Activated CD4-positive, alpha-beta T cell treated with anti-CD3 and anti-CD28 coated beads, Interleukin-2, Interleukin-6, amounts not matched to agents 100 ng/mL and 50 ng/mL, durations not matched to agents 16 hours and 8 hours (primary cell): ENCODE results near the gene DHRS1.

ENCODE experiments used
- DNase-seq: peaks from one replicate; pipeline ENCODE4 v3.0.0-alpha.2; 2020

The DHRS1 gene

GRCh38 chr14:24299255-24300191 lies at the start of gene DHRS1, which contains the start of gene NOP9:
DHRS1 (minus strand) TSS chr14:24299780; CDS start chr14:24299106, 674 bp downstream.
NOP9 (plus strand) TSS chr14:24299850; CDS start chr14:24299955, 105 bp downstream.
- DNase-seq = peak; percentile 95

GRCh38 chr14:24348186-24348585 lies 48.6 kb upstream of the DHRS1 start:
- DNase-seq = no peak

- no peak for DNase-seq
Observed at GRCh38 chr14:24347134-24347533, 47.6 kb upstream of the DHRS1 start.

DNA sequence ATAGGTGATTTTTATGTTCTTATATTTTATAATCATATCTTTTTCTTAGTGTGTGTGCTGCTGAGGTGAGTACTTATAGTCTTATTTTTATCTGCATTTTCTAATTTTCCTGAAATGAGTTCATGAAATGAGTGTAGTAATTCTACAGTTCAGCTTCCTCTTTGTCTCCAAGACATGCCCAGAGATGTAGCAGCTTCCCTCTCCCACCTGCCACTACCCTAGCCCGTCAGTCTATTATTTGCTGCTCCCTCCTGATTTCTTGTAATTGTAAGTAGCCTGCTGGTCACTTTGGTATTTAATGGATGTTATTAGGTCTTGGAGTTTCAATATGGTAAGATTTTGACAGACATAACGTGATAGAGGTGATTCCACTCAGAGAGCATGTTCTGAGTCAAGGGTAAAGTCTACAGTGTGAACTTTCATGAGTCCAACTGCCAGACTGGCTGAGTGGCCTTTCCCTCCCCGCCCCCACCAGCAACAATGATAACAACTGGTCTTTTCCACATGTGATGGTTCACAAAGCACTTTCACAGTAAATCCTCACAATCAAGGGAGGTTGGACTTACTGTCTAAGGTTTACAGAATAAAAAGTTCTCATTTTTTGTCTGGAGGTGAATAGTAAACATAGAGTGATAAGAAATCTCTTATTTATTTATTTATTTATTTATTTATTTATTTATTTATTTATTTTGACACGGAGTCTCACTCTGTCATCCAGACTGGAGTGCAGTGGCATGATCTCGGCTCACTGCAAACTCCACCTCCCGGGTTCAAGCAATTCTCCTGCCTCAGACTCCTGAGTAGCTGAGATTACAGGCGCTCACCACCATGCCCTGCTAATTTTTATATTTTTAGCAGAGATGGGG lies 44.4 kb upstream of the DHRS1 start:
- DNase-seq = no peak

DNA sequence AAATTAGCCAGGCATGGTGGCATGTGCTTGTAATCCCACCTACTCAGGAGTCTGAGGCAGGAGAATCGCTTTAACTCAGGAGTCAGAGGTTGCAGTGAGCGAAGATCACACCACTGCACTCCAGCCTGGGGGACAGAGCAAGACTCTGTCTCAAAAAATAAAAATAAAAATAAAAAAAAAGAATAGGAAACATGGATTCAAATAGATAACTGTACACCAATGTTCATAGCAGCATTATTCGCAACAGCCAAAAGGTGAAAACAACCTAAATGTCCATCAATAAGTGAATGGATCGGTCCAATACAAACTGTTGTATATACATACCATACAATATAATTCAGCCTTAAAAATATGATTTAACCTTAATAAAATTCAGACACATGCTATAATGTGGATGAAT lies 43.3 kb upstream of the DHRS1 start:
- DNase-seq = no peak

GRCh38 chr14:24340606-24341005 lies 41.0 kb upstream of the DHRS1 start:
- DNase-seq = no peak

GRCh38 chr14:24339284-24340151 lies 39.9 kb upstream of the DHRS1 start, which contains the start of gene RIPK3:
RIPK3 (minus strand) TSS chr14:24339991; CDS start chr14:24339826, 165 bp downstream.
- DNase-seq = peak; percentile 74

DNA sequence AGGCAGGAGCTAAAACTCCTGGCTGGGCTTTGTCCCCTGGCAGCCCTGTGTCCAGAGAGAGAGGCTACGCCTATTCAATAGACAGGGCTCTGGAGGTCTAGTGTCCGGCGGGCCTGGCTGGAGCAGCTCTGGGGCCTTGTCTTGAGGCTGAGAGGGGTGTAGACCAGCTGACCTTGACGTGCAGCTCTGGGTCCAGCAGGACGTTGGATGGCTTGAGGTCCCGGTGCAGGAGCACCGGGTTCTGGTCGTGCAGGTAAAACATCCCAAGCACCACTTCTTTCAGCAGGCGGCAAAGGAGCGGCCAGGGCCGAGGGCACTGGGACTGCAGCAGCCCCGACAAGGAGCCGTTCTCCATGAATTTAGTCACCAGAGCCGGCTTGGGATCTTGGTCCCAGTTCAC lies 39.3 kb upstream of the DHRS1 start:
- no peak for DNase-seq

DNA sequence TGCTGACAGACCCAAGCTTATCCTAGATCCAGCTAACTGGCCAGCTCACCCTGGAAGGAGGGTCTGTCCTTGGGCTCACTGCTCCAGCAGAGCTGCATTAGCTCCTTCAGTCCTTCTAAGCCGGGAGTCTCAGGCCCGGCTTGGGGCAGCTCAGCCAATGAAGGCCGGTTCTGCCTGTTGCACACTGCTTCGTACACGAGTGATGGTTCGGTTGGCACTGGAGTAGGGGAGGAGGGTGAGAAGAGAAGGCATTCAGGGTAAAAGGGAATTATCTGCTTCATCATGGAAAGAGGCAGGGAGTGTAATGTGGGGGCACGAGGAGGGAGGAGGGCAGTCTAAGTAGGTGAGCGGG lies 38.2 kb upstream of the DHRS1 start:
- DNase-seq = no peak

- no peak for DNase-seq
Observed at GRCh38 chr14:24337144-24337823, 37.7 kb upstream of the DHRS1 start.

DNA sequence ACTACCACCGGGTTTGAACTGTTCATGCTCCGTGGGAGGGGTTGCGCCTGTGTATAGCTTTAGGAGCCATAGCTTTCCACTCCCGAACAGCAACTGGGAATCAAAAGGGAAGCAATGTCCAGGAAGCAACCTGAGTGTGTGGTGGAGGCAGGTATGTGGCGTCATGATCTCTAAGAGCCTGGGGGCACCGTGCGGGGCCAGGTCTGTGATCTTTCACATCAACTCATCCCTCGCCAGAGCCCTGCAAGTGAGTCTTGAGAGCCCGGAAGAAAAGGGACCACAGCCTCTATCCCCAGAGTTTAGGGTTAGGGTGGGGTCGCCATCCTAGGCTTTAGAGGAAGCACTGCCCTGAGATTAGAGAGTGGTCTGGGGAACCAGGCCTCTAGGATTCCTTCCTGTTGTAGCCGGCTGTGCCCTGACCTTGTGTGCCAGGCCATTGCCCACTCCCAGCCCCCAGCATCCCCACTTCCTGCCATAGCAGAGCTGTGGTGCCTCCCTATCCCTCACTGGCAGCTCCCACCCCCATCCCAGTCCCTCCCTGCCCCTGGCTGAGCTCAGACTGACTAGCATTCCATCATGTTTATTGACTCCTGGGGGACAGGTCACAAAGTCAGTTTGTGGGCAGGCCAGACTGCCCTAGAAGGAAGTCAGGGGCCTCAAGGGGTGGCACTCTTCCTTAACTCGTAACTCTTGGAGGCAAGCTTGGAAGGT lies 36.0 kb upstream of the DHRS1 start:
- no peak for DNase-seq

- DNase-seq = no peak
Observed at GRCh38 chr14:24334431-24335291, 35.1 kb upstream of the DHRS1 start, which contains the start of gene ADCY4. ADCY4 (minus strand) TSS chr14:24335071; CDS start chr14:24334652, 419 bp downstream.

GRCh38 chr14:24332268-24332993 lies 32.9 kb upstream of the DHRS1 start:
- DNase-seq = peak; percentile 92

- DNase-seq = no peak
Observed at GRCh38 chr14:24331731-24332267, 32.2 kb upstream of the DHRS1 start.

DNA sequence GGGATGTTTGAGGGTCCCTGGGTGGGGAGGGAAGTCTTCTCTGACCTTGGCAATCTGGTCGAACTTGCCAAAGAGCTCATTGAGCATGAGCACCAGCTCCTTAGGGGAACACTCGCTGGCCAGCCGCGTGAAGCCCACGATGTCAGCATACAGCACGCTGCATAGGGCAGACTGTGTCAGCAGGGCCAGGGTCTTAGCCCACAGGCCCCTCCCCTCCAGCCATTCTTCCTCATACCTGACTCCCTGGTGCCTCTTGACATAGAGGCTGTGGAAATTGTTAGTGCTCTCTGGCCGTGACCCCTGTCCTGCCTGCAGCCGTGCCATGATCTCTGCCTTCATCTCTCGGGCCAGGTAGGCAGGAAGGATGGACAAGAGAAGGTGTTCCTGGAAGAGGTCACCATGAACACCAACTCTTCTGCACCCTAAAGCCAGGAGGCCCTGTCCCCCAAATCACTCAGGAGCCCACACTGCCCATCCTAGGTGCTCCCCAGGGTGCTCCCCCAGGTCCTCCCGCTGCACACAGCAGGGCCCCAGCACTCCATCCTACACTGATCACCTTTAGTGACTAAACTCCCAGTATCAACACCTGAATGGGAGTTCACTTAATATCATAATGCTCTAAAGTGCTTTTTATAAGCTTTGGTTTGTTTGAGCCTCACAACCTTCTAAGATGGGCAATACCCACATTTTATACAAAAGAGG lies 31.5 kb upstream of the DHRS1 start:
- DNase-seq = no peak

DNA sequence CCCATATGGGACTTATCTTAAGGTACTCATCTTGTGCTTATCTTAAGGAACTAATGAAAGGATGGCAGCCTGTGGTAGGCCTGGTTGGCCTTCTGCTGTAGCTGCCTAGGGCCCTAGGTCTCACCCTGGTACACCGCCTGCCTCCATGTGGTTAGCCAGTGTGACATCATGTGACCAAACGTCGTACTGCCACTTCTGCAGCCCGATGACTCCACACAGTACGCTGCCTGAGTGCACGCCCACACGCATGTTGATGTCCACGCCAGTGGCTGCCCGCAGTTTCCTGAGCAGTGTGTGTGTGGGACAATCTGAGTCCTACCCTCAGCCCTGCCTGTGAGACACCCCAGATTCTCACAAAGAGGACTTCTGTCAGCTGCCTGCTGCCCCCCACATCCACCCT lies 30.2 kb upstream of the DHRS1 start:
- peak; percentile 80 for DNase-seq

DNA sequence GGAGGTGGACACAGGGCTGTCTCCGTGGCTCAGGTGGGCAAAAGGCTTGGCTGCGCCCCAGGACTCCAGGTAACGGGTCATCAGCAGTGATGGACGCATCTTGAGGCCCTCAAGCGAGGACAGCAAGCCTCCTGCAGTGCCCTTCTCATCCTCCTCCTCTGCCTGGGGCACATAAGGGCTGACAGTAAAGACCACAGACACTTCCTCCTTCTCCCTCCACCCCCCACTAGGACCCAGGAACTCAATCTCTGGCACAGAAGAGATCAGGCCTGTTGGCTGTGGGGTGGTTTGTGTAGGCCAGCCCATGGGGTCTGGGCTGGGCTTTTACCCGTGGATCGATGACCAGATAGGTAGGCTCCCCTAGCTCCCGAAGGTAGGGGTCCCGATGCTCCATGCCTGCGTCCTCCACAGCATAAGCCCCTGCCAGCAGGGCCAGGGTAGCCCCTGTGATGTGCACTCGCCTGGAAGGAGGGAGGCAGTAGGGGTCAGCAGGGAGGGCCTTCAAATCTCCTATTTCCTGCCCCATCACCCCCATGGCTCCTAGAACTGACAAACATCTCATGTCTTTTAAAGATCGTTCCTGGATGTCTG lies 29.6 kb upstream of the DHRS1 start:
- no peak for DNase-seq

GRCh38 chr14:24327914-24328313 lies 28.3 kb upstream of the DHRS1 start:
- peak; percentile 43 for DNase-seq
